IMR-90 (cell line): Measurements from ENCODE around the gene CCDC88B. TPM values are rescaled to one million over a fixed set of nuclear protein-coding genes. Genes with fewer than 3 reads are reported as not detected.

Experiments used
- ATAC-seq: fragments of 200-7000 bp; cut with Tn5 transposase; 2 replicates; pipeline ENCODE4 v1.9.1; 2020; ENCODE audit warnings: low read depth, mild to moderate bottlenecking, moderate library complexity
- BruUV-seq: library from RNA; stranded (reverse); fragments of 400-500 nt; replicated peaks from 2 replicates; lab custom pipeline; 2021; lab: Mats Ljungman, UMichigan
- CTCF ChIA-PET: fragments of 300-600 bp; formaldehyde crosslinking; extraction: SDS; loops from one replicate; lab custom pipeline; 2021; ENCODE audit warnings: antibody characterized with exemption; lab: Yijun Ruan, JAX
- POLR2A ChIA-PET: fragments of 300-600 bp; sonication (Branson Sonifier 250); formaldehyde crosslinking; loops from one replicate; lab custom pipeline; 2022; ENCODE audit warnings: antibody characterized with exemption; ENCODE audit not compliant: unreplicated experiment; lab: Charles Lee
- DNase-seq: peaks from one replicate; pipeline ENCODE4 v3.0.0; 2013
- H2AFZ ChIP-seq: replicated peaks from 2 replicates; pipeline ENCODE3; 2013; ENCODE audit warnings: low read length, mild to moderate bottlenecking; ENCODE audit not compliant: poor library complexity
- H2AK5ac ChIP-seq: 2 replicates; pipeline ENCODE4 v1.6.1; 2013; ENCODE audit warnings: low read depth, low read length, inconsistent platforms
- H2AK9ac ChIP-seq: replicated peaks from 2 replicates; pipeline ENCODE3; 2013; ENCODE audit warnings: mild to moderate bottlenecking, low read depth, low read length, moderate library complexity; ENCODE audit not compliant: poor library complexity
- H2BK120ac ChIP-seq: 2 replicates; pipeline ENCODE4 v1.6.1; 2013; ENCODE audit warnings: low read depth, low read length, inconsistent platforms
- H2BK15ac ChIP-seq: 3 replicates; pipeline ENCODE4 v1.6.1; 2013; ENCODE audit warnings: low read depth, low read length, inconsistent platforms
- H2BK20ac ChIP-seq: 2 replicates; pipeline ENCODE4 v1.6.1; 2013; ENCODE audit warnings: low read depth, mild to moderate bottlenecking, inconsistent platforms, low read length, moderate library complexity
- H2BK5ac ChIP-seq: 2 replicates; pipeline ENCODE4 v1.6.1; 2013; ENCODE audit warnings: mild to moderate bottlenecking, low read depth, low read length, inconsistent platforms; ENCODE audit not compliant: poor library complexity, severe bottlenecking
- H3K14ac ChIP-seq: replicated peaks from 2 replicates; pipeline ENCODE4 v1.6.1; 2013; ENCODE audit warnings: low read depth, low read length, inconsistent platforms
- H3K18ac ChIP-seq: 2 replicates; pipeline ENCODE4 v1.6.1; 2013; ENCODE audit warnings: low read depth, low read length, control low read depth
- H3K23ac ChIP-seq: 2 replicates; pipeline ENCODE4 v1.6.1; 2013; ENCODE audit warnings: low read depth, low read length, inconsistent platforms
- H3K27ac ChIP-seq: 2 replicates; pipeline ENCODE4 v1.5.1; 2013; ENCODE audit warnings: mild to moderate bottlenecking, control low read depth, low read length; ENCODE audit not compliant: insufficient read depth
- H3K27me3 ChIP-seq: 2 replicates; pipeline ENCODE4 v1.6.1; 2013; ENCODE audit warnings: low read length; ENCODE audit not compliant: control insufficient read depth, insufficient read depth
- H3K36me3 ChIP-seq: 2 replicates; pipeline ENCODE4 v1.6.1; 2013; ENCODE audit warnings: low read length, mixed read lengths; ENCODE audit not compliant: control insufficient read depth, insufficient read depth
- H3K4ac ChIP-seq: 2 replicates; pipeline ENCODE4 v1.6.1; 2013; ENCODE audit warnings: low read depth, low read length, inconsistent platforms
- H3K4me1 ChIP-seq: 2 replicates; pipeline ENCODE4 v1.6.1; 2013; ENCODE audit warnings: low read length, mixed read lengths; ENCODE audit not compliant: control insufficient read depth, insufficient read depth
- H3K4me2 ChIP-seq: 2 replicates; pipeline ENCODE4 v1.6.1; 2013; ENCODE audit warnings: low read depth, mild to moderate bottlenecking, control low read depth, low read length, moderate library complexity
- H3K4me3 ChIP-seq: 2 replicates; pipeline ENCODE4 v1.5.1; 2013; ENCODE audit warnings: low read depth, mild to moderate bottlenecking, control low read depth, low read length, moderate library complexity; ENCODE audit not compliant: insufficient read depth
- H3K56ac ChIP-seq: 2 replicates; pipeline ENCODE4 v1.6.1; 2013; ENCODE audit warnings: low read length, inconsistent platforms; ENCODE audit not compliant: insufficient read depth; ENCODE audit errors: extremely low read depth
- H3K79me1 ChIP-seq, 2 experiments: 2 replicates each; pipeline ENCODE4 v1.6.1; 2013; ENCODE audit warnings: low read length in 2 of 2, inconsistent platforms in 1 of 2, low read depth in 1 of 2
- H3K9ac ChIP-seq: 2 replicates; pipeline ENCODE4 v1.6.1; 2013; ENCODE audit warnings: low read depth, low read length, control low read depth
- H3K9me1 ChIP-seq: 2 replicates; pipeline ENCODE4 v1.6.1; 2013; ENCODE audit warnings: low read length, inconsistent platforms; ENCODE audit not compliant: insufficient read depth
- H3K9me3 ChIP-seq: 2 replicates; pipeline ENCODE4 v1.6.1; 2013; ENCODE audit warnings: low read length; ENCODE audit not compliant: control insufficient read depth, insufficient read depth
- H4K20me1 ChIP-seq: 2 replicates; pipeline ENCODE4 v1.6.1; 2013; ENCODE audit warnings: low read length, inconsistent platforms; ENCODE audit not compliant: insufficient read depth
- H4K5ac ChIP-seq: 2 replicates; pipeline ENCODE4 v1.6.1; 2013; ENCODE audit warnings: mild to moderate bottlenecking, low read depth, low read length, control low read depth
- H4K8ac ChIP-seq, 2 experiments: 2 replicates each; pipeline ENCODE4 v1.6.1; 2013; ENCODE audit warnings: low read depth in 2 of 2, low read length in 2 of 2, control low read depth in 1 of 2, inconsistent platforms in 1 of 2
- H4K91ac ChIP-seq: 2 replicates; pipeline ENCODE4 v1.6.1; 2013; ENCODE audit warnings: low read depth, low read length, inconsistent platforms; ENCODE audit not compliant: insufficient read depth
- CEBPB ChIP-seq: IDR thresholded peaks from 2 replicates; pipeline ENCODE4 v1.6.1; 2012; ENCODE audit warnings: low read depth, low read length, improper control_type of control experiment
- FOS ChIP-seq: fragments of 150-350 bp; IDR thresholded peaks from 2 replicates; pipeline ENCODE4 v1.6.1; 2016; ENCODE audit warnings: low read depth, low read length
- POLR2A ChIP-seq: IDR thresholded peaks from 2 replicates; pipeline ENCODE4 v1.6.1; 2012; ENCODE audit warnings: mild to moderate bottlenecking, low read depth, low read length
- RFX5 ChIP-seq: IDR thresholded peaks from 2 replicates; pipeline ENCODE4 v1.8.0; 2012; ENCODE audit warnings: low read depth, mild to moderate bottlenecking, low read length, moderate library complexity
- WGBS, 2 experiments: methylation state at CpG; one replicate each; pipeline versions ENCODE4 v1.1.5 to v1.1.7; 2013; ENCODE audit warnings: missing lambda C conversion rate in 2 of 2; ENCODE audit not compliant: insufficient read length in 1 of 2; ENCODE audit errors: extremely low coverage in 2 of 2; 5-methylcytosine and 5-hydroxymethylcytosine counted together
- dilution Hi-C: fragments of 300-500 bp; cut with HindIII; formaldehyde crosslinking; loops from one replicate; pipeline ENCODE4 v1.14.3; 2018; ENCODE audit warnings: low sequenced_read_pairs; ENCODE audit not compliant: unreplicated experiment
- in situ Hi-C: fragments of 300-500 bp; cut with MboI; formaldehyde crosslinking; loops from 3 replicates; pipeline ENCODE4 v1.14.3; 2019; ENCODE audit warnings: low sequenced_read_pairs, inconsistent platforms, mixed read lengths
- intact Hi-C: fragments of 100-400 bp; cut with micrococcal nuclease; formaldehyde crosslinking; loops from 2 replicates; pipeline ENCODE4 v1.10.0; 2022
- polyA plus RNA-seq, 3 experiments: library from polyadenylated mRNA; depleted of rRNA; stranded (reverse); fragments of >200 nt; gene quantifications; 2 replicates each; pipeline ENCODE4 v1.2.3, GENCODE V29; 2012; ENCODE audit warnings: low replicate concordance in 1 of 3
- total RNA-seq: library from RNA; depleted of rRNA; stranded (reverse); fragments of >200 nt; gene quantifications from 2 replicates; pipeline ENCODE4 v1.2.3, GENCODE V29; 2012
- TF ChIP-seq, protein P1 (sequence below): fragments of 150-350 bp; IDR thresholded peaks from 2 replicates; pipeline ENCODE4 v1.6.1; 2017; ENCODE audit warnings: mild to moderate bottlenecking, antibody characterized with exemption, low read length, low read depth

The CCDC88B gene
- total and polyA plus RNA-seq, 2 of the 4 experiments (the other 2 are of a cell fraction) = 1.3 to 2.5 TPM

DNA sequence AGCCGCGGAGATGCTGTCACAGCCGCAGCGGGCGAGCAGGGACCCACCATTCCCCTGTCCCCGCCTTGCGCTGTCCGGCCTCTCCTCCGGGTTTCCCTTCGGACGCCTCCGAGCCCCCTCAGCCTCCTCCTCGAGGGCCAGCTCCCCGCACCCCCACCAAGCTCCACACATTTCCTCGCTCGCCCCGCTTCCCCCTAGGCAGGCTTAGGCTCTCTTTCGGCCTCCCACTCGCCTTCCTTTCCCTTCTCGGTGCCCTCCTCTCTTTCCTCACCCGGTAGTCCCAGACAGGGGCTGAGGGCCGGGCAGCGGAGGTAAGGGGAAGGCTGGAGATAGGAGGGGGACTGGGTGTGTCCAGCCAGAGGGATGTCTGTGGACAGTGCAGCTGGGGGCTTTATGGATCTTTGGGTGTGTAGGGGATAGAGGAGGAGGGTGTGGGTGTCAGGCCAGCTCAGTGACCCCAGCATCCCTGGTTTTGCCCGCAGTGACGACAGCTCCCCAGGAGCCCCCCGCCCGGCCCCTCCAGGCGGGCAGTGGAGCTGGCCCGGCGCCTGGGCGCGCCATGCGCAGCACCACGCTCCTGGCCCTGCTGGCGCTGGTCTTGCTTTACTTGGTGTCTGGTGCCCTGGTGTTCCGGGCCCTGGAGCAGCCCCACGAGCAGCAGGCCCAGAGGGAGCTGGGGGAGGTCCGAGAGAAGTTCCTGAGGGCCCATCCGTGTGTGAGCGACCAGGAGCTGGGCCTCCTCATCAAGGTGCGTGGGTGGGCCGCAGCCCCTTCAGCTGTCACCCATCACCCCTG, 47.3 kb upstream of the CCDC88B start (continued):
- TF ChIP-seq, protein P1, sequence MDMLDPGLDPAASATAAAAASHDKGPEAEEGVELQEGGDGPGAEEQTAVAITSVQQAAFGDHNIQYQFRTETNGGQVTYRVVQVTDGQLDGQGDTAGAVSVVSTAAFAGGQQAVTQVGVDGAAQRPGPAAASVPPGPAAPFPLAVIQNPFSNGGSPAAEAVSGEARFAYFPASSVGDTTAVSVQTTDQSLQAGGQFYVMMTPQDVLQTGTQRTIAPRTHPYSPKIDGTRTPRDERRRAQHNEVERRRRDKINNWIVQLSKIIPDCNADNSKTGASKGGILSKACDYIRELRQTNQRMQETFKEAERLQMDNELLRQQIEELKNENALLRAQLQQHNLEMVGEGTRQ = no peak
- no peak for TF ChIP-seq CEBPB

DNA sequence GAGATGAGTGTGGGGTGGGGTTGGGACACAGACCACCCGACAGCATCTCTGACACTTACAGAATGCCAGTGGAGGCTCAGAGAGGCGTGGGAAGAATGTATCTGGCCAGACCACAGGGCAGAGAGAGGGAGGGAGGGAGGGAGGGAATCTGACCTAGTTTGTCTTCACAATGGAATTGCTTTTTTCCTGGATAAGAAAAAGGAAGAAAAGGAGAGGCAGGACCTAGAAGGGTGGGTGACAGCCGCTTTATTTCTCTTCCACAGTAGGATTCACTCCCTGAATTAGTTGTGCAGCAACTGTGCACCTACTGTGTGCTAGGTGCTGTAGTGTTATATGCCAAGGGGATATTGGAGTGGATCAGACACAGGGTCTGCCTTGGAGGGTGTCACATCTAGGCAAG, 45.2 kb upstream of the CCDC88B start:
- Histone ChIP-seq H4K20me1 (peaks cover 5% of the 10 kb centered on the region; the same call in 1 of the 2 replicates), H3K79me1 (no peaks in the 10 kb centered on the region), H3K36me3 (no peaks in the 10 kb centered on the region), H3K4me1 (peaks cover 4% of the 10 kb centered on the region; the same call in 1 of the 2 replicates), H4K5ac (no peak overlapping the region), H2AFZ (no peak overlapping the region), H3K9ac (no peak overlapping the region), H3K4ac (no peak overlapping the region), H3K9me3 (no peaks in the 10 kb centered on the region), H2AK9ac (no peak overlapping the region), H2BK120ac (no peak overlapping the region), H3K56ac (no peak overlapping the region), H3K18ac (no peak overlapping the region), H4K8ac (no peak overlapping the region), H3K14ac (no peak overlapping the region), H3K27ac (no peak overlapping the region), H2BK15ac (no peak overlapping the region), H4K91ac (no peak overlapping the region), H2BK20ac (no peak overlapping the region), H3K23ac (no peak overlapping the region), H3K9me1 (no peaks in the 10 kb centered on the region), H2BK5ac (no peak overlapping the region), H3K27me3 (peaks cover 95% of the 10 kb centered on the region), H2AK5ac (no peak overlapping the region), H3K4me3 (no peak overlapping the region), H3K4me2 (no peak overlapping the region)
- TF ChIP-seq CEBPB = no peak
- TF ChIP-seq FOS = no peak
- TF ChIP-seq POLR2A = no peak
- no peak for TF ChIP-seq RFX5
- TF ChIP-seq, protein P1 = no peak
- in situ Hi-C loops (no loop called here), intact Hi-C loops (no loop called here), dilution Hi-C loops (no loop called here)
- DNase-seq (no peak), ATAC-seq (no peak)
- WGBS, 2 experiments = no CpG with 5 or more reads among the region's 3 CpGs
- POLR2A ChIA-PET = no interaction called here
- CTCF ChIA-PET = no interaction called here
- no TSS peak for BruUV-seq
